H9 (cell line): ENCODE measurements around the gene TMEM272. TPM values are rescaled to one million over a fixed set of nuclear protein-coding genes. Genes with fewer than 3 reads are reported as not detected.

Experiments used
- DNase-seq: peaks from one replicate; pipeline ENCODE4 v3.0.0-alpha.2; 2017
- H2AFZ ChIP-seq: one replicate; pipeline ENCODE4 v1.6.1; 2013; ENCODE audit warnings: mild to moderate bottlenecking, low read length, control low read depth, moderate library complexity
- H2AK5ac ChIP-seq: 2 replicates; pipeline ENCODE4 v1.6.1; 2013; ENCODE audit warnings: low read length, control low read depth, mixed read lengths; ENCODE audit not compliant: insufficient read length
- H2BK120ac ChIP-seq: one replicate; pipeline ENCODE4 v1.6.1; 2013; ENCODE audit warnings: low read depth, mild to moderate bottlenecking, low read length, control low read depth, inconsistent platforms; ENCODE audit not compliant: poor library complexity, severe bottlenecking
- H2BK12ac ChIP-seq: 2 replicates; pipeline ENCODE4 v1.6.1; 2013; ENCODE audit warnings: low read length, control low read depth, mixed read lengths, low read depth; ENCODE audit not compliant: insufficient read length
- H2BK15ac ChIP-seq: 2 replicates; pipeline ENCODE4 v1.6.1; 2013; ENCODE audit warnings: low read depth, low read length, control low read depth
- H2BK20ac ChIP-seq: one replicate; pipeline ENCODE4 v1.6.1; 2013; ENCODE audit warnings: low read depth, mild to moderate bottlenecking, low read length, control low read depth, inconsistent platforms; ENCODE audit not compliant: poor library complexity, severe bottlenecking
- H2BK5ac ChIP-seq: 2 replicates; pipeline ENCODE4 v1.6.1; 2013; ENCODE audit warnings: low read length, control low read depth, mixed read lengths; ENCODE audit not compliant: insufficient read length
- H3K14ac ChIP-seq: 2 replicates; pipeline ENCODE4 v1.6.1; 2013; ENCODE audit warnings: low read length, control low read depth; ENCODE audit not compliant: insufficient read depth
- H3K18ac ChIP-seq: 2 replicates; pipeline ENCODE4 v1.6.1; 2013; ENCODE audit warnings: low read depth, mild to moderate bottlenecking, mixed read lengths, low read length, control low read depth; ENCODE audit not compliant: insufficient read length
- H3K23ac ChIP-seq: 2 replicates; pipeline ENCODE4 v1.6.1; 2013; ENCODE audit warnings: low read length, control low read depth, mixed read lengths, low read depth; ENCODE audit not compliant: insufficient read length
- H3K23me2 ChIP-seq: 2 replicates; pipeline ENCODE4 v1.6.1; 2013; ENCODE audit warnings: low read depth, mild to moderate bottlenecking, mixed read lengths, low read length, control low read depth; ENCODE audit not compliant: insufficient read length, poor library complexity, severe bottlenecking
- H3K27ac ChIP-seq: 2 replicates; pipeline ENCODE4 v1.5.1; 2013; ENCODE audit warnings: low read length, control low read depth, mixed read lengths, low read depth; ENCODE audit not compliant: insufficient read length
- H3K27me3 ChIP-seq: 2 replicates; pipeline ENCODE4 v1.6.1; 2013; ENCODE audit warnings: low read length, control low read depth, inconsistent platforms; ENCODE audit not compliant: insufficient read depth
- H3K4ac ChIP-seq: 2 replicates; pipeline ENCODE4 v1.6.1; 2013; ENCODE audit warnings: low read depth, mild to moderate bottlenecking, control low read depth, inconsistent platforms, low read length, moderate library complexity
- H3K4me1 ChIP-seq: 2 replicates; pipeline ENCODE4 v1.6.1; 2013; ENCODE audit warnings: low read length, control low read depth, inconsistent platforms; ENCODE audit not compliant: insufficient read depth
- H3K4me2 ChIP-seq: 2 replicates; pipeline ENCODE4 v1.6.1; 2013; ENCODE audit warnings: low read length, control low read depth, mixed read lengths; ENCODE audit not compliant: insufficient read length, insufficient read depth
- H3K56ac ChIP-seq: 2 replicates; pipeline ENCODE4 v1.6.1; 2013; ENCODE audit warnings: low read depth, mild to moderate bottlenecking, mixed read lengths, low read length, control low read depth; ENCODE audit not compliant: insufficient read length
- H3K79me1 ChIP-seq: 2 replicates; pipeline ENCODE4 v1.6.1; 2013; ENCODE audit warnings: low read depth, mild to moderate bottlenecking, moderate library complexity, low read length, control low read depth, inconsistent platforms; ENCODE audit not compliant: insufficient read depth, poor library complexity, severe bottlenecking
- H3K79me2 ChIP-seq: 2 replicates; pipeline ENCODE4 v1.6.1; 2013; ENCODE audit warnings: low read length, control low read depth, inconsistent platforms; ENCODE audit not compliant: insufficient read depth
- H3K9ac ChIP-seq: 2 replicates; pipeline ENCODE4 v1.6.1; 2013; ENCODE audit warnings: low read length, control low read depth, mixed read lengths; ENCODE audit not compliant: insufficient read length; ENCODE audit errors: extremely low read depth
- H3K9me3 ChIP-seq: one replicate; pipeline ENCODE4 v1.6.1; 2013; ENCODE audit warnings: low read depth, low read length, inconsistent platforms; ENCODE audit not compliant: control insufficient read depth
- H3T11ph ChIP-seq: one replicate; pipeline ENCODE4 v1.6.1; 2013; ENCODE audit warnings: mild to moderate bottlenecking, low read length, control low read depth, inconsistent platforms
- H4K20me1 ChIP-seq: one replicate; pipeline ENCODE4 v1.6.1; 2013; ENCODE audit not compliant: control insufficient read depth, insufficient read length, insufficient read depth
- H4K5ac ChIP-seq: 2 replicates; pipeline ENCODE4 v1.6.1; 2013; ENCODE audit warnings: low read depth, mild to moderate bottlenecking, mixed read lengths, low read length, control low read depth; ENCODE audit not compliant: insufficient read length
- H4K8ac ChIP-seq: replicated peaks from 2 replicates; pipeline ENCODE4 v1.6.1; 2013; ENCODE audit warnings: low read length, control low read depth, mixed read lengths, low read depth; ENCODE audit not compliant: insufficient read length
- H4K91ac ChIP-seq: 2 replicates; pipeline ENCODE4 v1.6.1; 2013; ENCODE audit warnings: low read depth, mild to moderate bottlenecking, moderate library complexity, mixed read lengths, low read length, control low read depth; ENCODE audit not compliant: insufficient read length
- H3K27ac Mint-ChIP-seq, 3 experiments: 2 replicates in 2 of 3; 3 replicates in 1 of 3; pipeline ENCODE4 v1.8.0; 2020 to 2021; ENCODE audit warnings: mixed read lengths in 3 of 3, mild to moderate bottlenecking in 1 of 3, moderate library complexity in 1 of 3
- H3K27me3 Mint-ChIP-seq: 2 replicates; pipeline ENCODE4 v1.8.0; 2021; ENCODE audit warnings: low read depth, mild to moderate bottlenecking, moderate library complexity, mixed read lengths
- H3K36me3 Mint-ChIP-seq, 3 experiments: 2 replicates in 2 of 3; 3 replicates in 1 of 3; pipeline ENCODE4 v1.8.0; 2020 to 2021; ENCODE audit warnings: low read depth in 3 of 3, mixed read lengths in 3 of 3; ENCODE audit not compliant: insufficient read depth in 1 of 3
- H3K4me1 Mint-ChIP-seq, 2 experiments: 2 replicates each; pipeline ENCODE4 v1.8.0; 2020; ENCODE audit warnings: mixed read lengths in 2 of 2
- H3K4me3 Mint-ChIP-seq, 2 experiments: 2 replicates in 1 of 2; 3 replicates in 1 of 2; pipeline ENCODE4 v1.8.0; 2020 to 2021; ENCODE audit warnings: mild to moderate bottlenecking in 2 of 2, mixed read lengths in 2 of 2, moderate library complexity in 1 of 2
- H3K9me3 Mint-ChIP-seq, 2 experiments: 2 replicates in 1 of 2; 3 replicates in 1 of 2; pipeline ENCODE4 v1.8.0; 2020; ENCODE audit warnings: mild to moderate bottlenecking in 2 of 2, mixed read lengths in 2 of 2, moderate library complexity in 1 of 2
- CTCF ChIP-seq: fragments of 200-600 bp; sonication (generic); conservative IDR thresholded peaks from 3 replicates; pipeline ENCODE4 v1.8.0; 2021; ENCODE audit warnings: antibody characterized with exemption, mild to moderate bottlenecking
- WGBS: extraction: QIAGEN DNeasy Blood & Tissue Kit; methylation state at CpG from one replicate; pipeline ENCODE4 v1.1.7; 2013; ENCODE audit warnings: missing lambda C conversion rate, low lambda C conversion rate, mixed read lengths; ENCODE audit not compliant: insufficient read length; ENCODE audit errors: extremely low coverage; 5-methylcytosine and 5-hydroxymethylcytosine counted together
- total RNA-seq: library from RNA; stranded (reverse); gene quantifications from 2 replicates; pipeline ENCODE4 v1.2.1, GENCODE V29; 2021

TMEM272 gene
- total RNA-seq, 1 experiment from 2014 or later = not detected

GRCh38 chr13:51799261-51799660 is 45.7 kb downstream of the TMEM272 start:
- Histone ChIP-seq H2BK12ac (no peak overlapping the region), H3T11ph (no peak overlapping the region), H3K9me3 (no peaks in the 10 kb centered on the region), H3K4ac (no peak overlapping the region), H2AK5ac (no peak overlapping the region), H3K56ac (no peak overlapping the region), H4K8ac (no peak overlapping the region), H3K9ac (no peak overlapping the region), H3K23ac (no peak overlapping the region), H2BK20ac (no peak overlapping the region), H3K18ac (no peak overlapping the region), H3K23me2 (peaks cover 4% of the 10 kb centered on the region), H2BK15ac (no peak overlapping the region), H2AFZ (no peak overlapping the region), H4K5ac (no peak overlapping the region), H2BK5ac (no peak overlapping the region), H3K4me2 (no peak overlapping the region), H3K27me3 (no peaks in the 10 kb centered on the region), H4K20me1 (no peaks in the 10 kb centered on the region), H3K79me2 (no peaks in the 10 kb centered on the region), H3K79me1 (no peaks in the 10 kb centered on the region), H3K4me1 (no peaks in the 10 kb centered on the region; the same call in 1 of the 2 replicates), H4K91ac (no peak overlapping the region), H3K14ac (no peak overlapping the region; the same call in 1 of the 2 replicates), H2BK120ac (no peak overlapping the region), H3K27ac (no peak overlapping the region)
- no CpG with 5 or more reads among the region's 12 CpGs for WGBS
- H3K27ac Mint-ChIP-seq = no peak overlapping the region
- TF ChIP-seq CTCF = no peak
- peaks cover 44 to 53% of the 10 kb centered on the region in 2 experiments for H3K4me1 Mint-ChIP-seq
- no peaks in the 10 kb centered on the region for H3K27me3 Mint-ChIP-seq
- no peaks in the 10 kb centered on the region for H3K9me3 Mint-ChIP-seq
- no peak for DNase-seq
- H3K36me3 Mint-ChIP-seq = peaks cover 0 to 6% (median 2%) of the 10 kb centered on the region in 3 experiments; a peak in 3 of 7 replicates
- H3K4me3 Mint-ChIP-seq = no peak overlapping the region
